Kidney epithelial cell (primary cell): ENCODE measurements around the gene MIA. TPM values are rescaled to one million over a fixed set of nuclear protein-coding genes. Genes with fewer than 3 reads are reported as not detected.
"Not testable (repeated sequence)": the region's sequence is repeated elsewhere in the genome, so short reads cannot be mapped to it uniquely, and the experiment has no call there.

Experiments
- DNase-seq: peaks from one replicate; pipeline ENCODE4 v3.0.0-alpha.2; 2010; ENCODE audit warnings: low read depth
- H3K27me3 ChIP-seq: 2 replicates; pipeline ENCODE4 v1.6.0; 2011; ENCODE audit warnings: low read length; ENCODE audit not compliant: control insufficient read depth, insufficient read depth
- H3K36me3 ChIP-seq: 2 replicates; pipeline ENCODE4 v1.5.1; 2011; ENCODE audit warnings: low read length; ENCODE audit not compliant: control insufficient read depth, insufficient read depth
- H3K4me3 ChIP-seq: 2 replicates; pipeline ENCODE4 v1.5.1; 2011; ENCODE audit warnings: low read depth, mild to moderate bottlenecking, control low read depth, low read length
- total RNA-seq: library from RNA; depleted of rRNA; stranded (reverse); fragments of >200 nt; gene quantifications from 2 replicates; pipeline ENCODE4 v1.2.3, GENCODE V29; 2015
- TF ChIP-seq, protein P1 (sequence below): IDR thresholded peaks from 2 replicates; pipeline ENCODE4 v1.5.1; 2011; ENCODE audit warnings: mild to moderate bottlenecking, moderate library complexity, low read length, control low read depth, inconsistent platforms; ENCODE audit not compliant: insufficient read depth, poor library complexity, severe bottlenecking

The MIA gene
- not detected in 2 replicates for total RNA-seq

DNA sequence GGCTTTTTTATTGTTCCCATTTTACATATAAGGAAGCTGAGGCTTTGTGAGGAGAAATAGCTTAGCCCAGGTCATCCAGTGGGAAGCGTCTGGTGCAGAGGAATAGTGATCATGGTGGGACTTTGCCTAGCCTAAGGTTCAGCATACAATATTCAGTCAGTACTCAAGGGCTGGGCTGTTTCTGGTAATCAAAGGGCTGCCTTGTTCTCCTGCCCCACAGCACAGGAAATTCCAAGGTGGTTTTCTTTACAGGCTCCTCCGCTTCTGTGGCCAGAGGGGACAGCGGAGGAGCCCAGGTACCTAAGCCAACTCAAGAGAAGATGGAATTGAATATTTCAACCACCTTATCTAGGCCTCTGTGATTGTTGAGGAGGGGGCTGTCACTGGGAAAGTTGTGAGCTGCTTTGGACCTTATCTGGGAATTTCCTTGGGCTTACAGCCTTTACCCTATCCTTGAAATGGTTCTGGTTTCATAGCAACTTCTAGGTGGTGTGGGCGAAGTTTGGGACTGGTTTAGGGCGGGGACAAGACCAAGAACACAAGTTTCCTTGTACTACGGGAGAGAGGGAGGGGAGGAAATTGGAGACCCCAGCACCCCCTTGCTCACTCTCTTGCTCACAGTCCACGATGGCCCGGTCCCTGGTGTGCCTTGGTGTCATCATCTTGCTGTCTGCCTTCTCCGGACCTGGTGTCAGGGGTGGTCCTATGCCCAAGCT is at the start of gene MIA:
Gene MIA, plus strand, starts transcription at position 606 of the 716 bp plus-strand sequence. Its CDS starts 22 bp downstream, at position 628.
- no peaks in the 10 kb centered on the region for H3K27me3 ChIP-seq
- H3K4me3 ChIP-seq = no peak within 1 kb of the TSS
- no peaks in the 10 kb centered on the region for H3K36me3 ChIP-seq
- TF ChIP-seq, protein P1, sequence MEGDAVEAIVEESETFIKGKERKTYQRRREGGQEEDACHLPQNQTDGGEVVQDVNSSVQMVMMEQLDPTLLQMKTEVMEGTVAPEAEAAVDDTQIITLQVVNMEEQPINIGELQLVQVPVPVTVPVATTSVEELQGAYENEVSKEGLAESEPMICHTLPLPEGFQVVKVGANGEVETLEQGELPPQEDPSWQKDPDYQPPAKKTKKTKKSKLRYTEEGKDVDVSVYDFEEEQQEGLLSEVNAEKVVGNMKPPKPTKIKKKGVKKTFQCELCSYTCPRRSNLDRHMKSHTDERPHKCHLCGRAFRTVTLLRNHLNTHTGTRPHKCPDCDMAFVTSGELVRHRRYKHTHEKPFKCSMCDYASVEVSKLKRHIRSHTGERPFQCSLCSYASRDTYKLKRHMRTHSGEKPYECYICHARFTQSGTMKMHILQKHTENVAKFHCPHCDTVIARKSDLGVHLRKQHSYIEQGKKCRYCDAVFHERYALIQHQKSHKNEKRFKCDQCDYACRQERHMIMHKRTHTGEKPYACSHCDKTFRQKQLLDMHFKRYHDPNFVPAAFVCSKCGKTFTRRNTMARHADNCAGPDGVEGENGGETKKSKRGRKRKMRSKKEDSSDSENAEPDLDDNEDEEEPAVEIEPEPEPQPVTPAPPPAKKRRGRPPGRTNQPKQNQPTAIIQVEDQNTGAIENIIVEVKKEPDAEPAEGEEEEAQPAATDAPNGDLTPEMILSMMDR = no peak
- DNase-seq = no peak

DNA sequence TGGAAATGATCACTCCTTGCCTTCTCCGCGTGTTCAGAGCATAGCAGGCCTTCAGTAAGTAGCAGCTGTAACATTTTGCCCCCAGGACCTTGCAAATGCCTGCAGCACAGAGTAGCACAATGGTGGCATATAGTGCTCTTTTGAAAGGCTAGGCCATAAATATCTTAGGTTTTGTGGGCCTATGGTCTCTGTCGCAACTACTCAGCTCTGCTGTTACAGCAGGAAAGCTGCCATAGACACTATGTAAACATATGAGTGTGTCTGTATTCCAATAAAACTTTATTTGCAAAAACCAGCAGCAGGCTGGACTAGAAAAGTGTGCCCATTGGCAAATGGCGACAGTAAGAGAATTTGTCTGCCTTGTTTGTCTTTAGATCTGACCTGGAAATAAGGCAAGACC is 49.0 kb upstream of the MIA start:
- Histone ChIP-seq H3K27me3 (no peaks in the 10 kb centered on the region), H3K4me3 (no peak overlapping the region), H3K36me3 (no peaks in the 10 kb centered on the region)
- TF ChIP-seq, protein P1 = no peak
- no peak for DNase-seq

DNA sequence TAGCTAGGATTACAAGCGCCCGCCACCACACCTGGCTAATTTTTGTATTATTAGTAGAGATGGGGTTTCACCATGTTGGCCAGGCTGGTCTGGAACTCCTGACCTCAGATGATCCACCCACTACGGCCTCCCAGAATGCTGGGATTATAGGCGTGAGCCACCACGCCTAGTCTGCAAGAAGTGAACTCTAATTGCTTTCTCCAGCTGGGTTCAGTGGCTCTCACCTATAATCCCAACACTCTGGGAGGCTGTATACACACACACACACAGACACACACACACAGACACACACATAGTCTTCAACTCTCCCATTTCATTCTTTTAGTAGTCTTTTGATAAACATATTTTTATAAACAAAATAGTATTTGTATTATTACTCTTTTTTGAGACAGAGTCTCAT is 45.3 kb upstream of the MIA start:
- not testable (repeated sequence) for DNase-seq, H3K27me3 ChIP-seq, H3K36me3 ChIP-seq, H3K4me3 ChIP-seq

DNA sequence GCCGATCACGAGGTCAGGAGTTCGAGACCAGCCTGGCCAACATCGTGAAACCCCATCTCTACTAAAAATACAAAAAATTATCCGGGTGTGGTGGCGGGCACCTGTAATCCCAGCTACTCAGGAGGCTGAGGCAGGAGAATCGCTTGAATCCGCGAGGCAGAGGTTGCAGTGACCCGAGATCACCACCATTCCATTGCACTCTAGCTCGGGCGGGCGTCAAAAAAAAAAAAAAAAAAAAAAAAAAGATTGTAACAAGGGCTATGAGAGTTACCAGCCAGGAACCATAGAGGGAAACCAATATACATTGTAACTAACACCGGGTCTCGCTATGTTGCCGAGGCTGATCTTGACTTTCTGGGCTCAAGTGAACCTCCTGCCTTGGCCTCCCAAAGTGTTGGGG is 43.0 kb upstream of the MIA start:
- DNase-seq, H3K4me3 ChIP-seq, H3K36me3 ChIP-seq, H3K27me3 ChIP-seq: not testable (repeated sequence)

DNA sequence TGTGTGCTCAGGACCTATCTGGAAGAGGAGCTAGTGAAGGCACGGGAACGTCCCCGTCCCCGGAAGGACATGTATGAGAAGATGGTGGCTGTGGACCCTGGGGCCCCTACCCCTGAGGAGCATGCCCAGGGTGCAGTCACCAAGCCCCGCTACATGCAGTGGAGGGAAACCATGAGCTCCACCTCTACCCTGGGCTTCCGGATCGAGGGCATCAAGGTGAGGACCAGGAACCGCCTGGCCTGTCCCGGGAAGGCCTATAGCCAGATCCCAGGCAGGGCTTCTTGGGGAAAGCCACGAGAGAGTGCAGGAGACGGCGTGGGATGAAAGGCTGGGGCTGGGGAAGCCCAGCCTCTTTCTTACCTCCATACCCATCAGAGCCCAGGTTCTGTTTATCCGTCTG is 42.2 kb upstream of the MIA start:
- TF ChIP-seq, protein P1 = no peak
- peaks cover 3% of the 10 kb centered on the region for H3K36me3 ChIP-seq
- DNase-seq = no peak
- H3K4me3 ChIP-seq = no peak overlapping the region
- no peaks in the 10 kb centered on the region for H3K27me3 ChIP-seq

DNA sequence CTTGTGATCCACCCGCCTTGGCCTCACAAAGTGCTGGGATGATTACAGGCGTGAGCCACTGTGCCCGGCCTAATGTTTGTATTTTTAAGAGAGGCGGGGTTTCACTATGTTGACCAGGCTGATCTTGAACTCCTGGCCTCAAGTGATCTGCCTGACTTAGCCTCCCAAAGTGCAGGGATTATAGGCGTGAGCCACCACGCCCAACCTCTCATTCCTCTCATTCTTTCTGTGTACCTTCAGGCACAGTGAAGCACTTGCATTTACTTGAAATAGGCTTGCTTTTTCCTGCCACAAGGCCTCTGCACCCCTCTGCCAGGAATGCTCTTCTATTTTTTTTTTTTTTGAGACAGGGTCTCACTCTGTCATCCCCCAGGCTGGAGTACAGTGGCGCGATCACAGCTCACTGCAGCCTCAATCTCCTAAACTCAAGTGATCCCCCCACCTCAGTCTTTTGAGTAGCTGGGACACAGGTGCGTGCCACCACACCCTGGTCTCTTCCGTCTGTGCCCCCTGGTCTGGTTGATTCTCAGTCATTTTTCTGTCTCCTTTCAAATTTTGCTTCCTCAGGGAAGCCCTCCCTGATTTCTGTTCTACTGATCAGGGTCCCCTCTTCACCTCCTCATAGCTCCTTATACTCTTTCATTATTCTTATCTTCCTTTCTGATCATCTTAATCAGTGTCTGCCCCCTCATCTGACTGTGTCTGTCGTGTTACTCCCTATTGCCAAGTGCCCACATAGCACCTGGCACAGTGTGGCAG is 40.1 kb upstream of the MIA start:
- TF ChIP-seq, protein P1 = no peak
- no peak for DNase-seq
- peaks cover 3% of the 10 kb centered on the region for H3K36me3 ChIP-seq
- H3K4me3 ChIP-seq = no peak overlapping the region
- no peaks in the 10 kb centered on the region for H3K27me3 ChIP-seq
